Loucy (cell line): Measurements from ENCODE around the gene PNMA8C.

Experiments
- H2AFZ ChIP-seq: fragments of 200-600 bp; sonication (generic); 2 replicates; pipeline ENCODE4 v1.6.0; 2016; ENCODE audit warnings: antibody characterized with exemption, mild to moderate bottlenecking, low read length, moderate library complexity
- H3F3A ChIP-seq: fragments of 200-600 bp; 2 replicates; pipeline ENCODE4 v1.6.0; 2016; ENCODE audit warnings: antibody characterized with exemption, low read depth, mild to moderate bottlenecking
- H3K27me3 ChIP-seq: fragments of 200-600 bp; sonication (generic); 2 replicates; pipeline ENCODE4 v1.6.1; 2014; ENCODE audit warnings: low read length, mild to moderate bottlenecking; ENCODE audit not compliant: insufficient read depth, poor library complexity, severe bottlenecking
- H3K36me3 ChIP-seq: fragments of 200-600 bp; sonication (generic); 2 replicates; pipeline ENCODE4 v1.6.1; 2016; ENCODE audit warnings: low read length; ENCODE audit not compliant: insufficient read depth
- H3K4me1 ChIP-seq: fragments of 200-600 bp; sonication (generic); 2 replicates; pipeline ENCODE4 v1.5.1; 2014; ENCODE audit warnings: low read length, mild to moderate bottlenecking; ENCODE audit not compliant: insufficient read depth, poor library complexity, severe bottlenecking
- H3K4me2 ChIP-seq: fragments of 200-600 bp; sonication (generic); 2 replicates; pipeline ENCODE4 v1.6.0; 2014; ENCODE audit warnings: antibody characterized with exemption, low read length, low read depth, mild to moderate bottlenecking; ENCODE audit not compliant: poor library complexity, severe bottlenecking
- H3K4me3 ChIP-seq: fragments of 200-600 bp; sonication (generic); 2 replicates; pipeline ENCODE4 v1.5.1; 2014; ENCODE audit warnings: low read length, mild to moderate bottlenecking, mixed read lengths; ENCODE audit not compliant: poor library complexity, severe bottlenecking
- H3K79me2 ChIP-seq: fragments of 200-600 bp; sonication (generic); 2 replicates; pipeline ENCODE4 v1.6.1; 2014; ENCODE audit warnings: low read length; ENCODE audit not compliant: insufficient read depth
- H3K9ac ChIP-seq: fragments of 200-600 bp; sonication (generic); 2 replicates; pipeline ENCODE4 v1.6.0; 2014; ENCODE audit warnings: mild to moderate bottlenecking, low read depth, low read length, moderate library complexity; ENCODE audit not compliant: poor library complexity, severe bottlenecking
- H3K9me2 ChIP-seq: fragments of 200-600 bp; sonication (generic); replicated peaks from 2 replicates; pipeline ENCODE4 v1.6.1; 2016; ENCODE audit warnings: low read depth, low read length, mixed read lengths
- H3K9me3 ChIP-seq: fragments of 200-600 bp; sonication (generic); 2 replicates; pipeline ENCODE4 v1.6.1; 2014; ENCODE audit warnings: mild to moderate bottlenecking, antibody characterized with exemption, low read length, low read depth; ENCODE audit not compliant: insufficient read depth
- H4K20me1 ChIP-seq: fragments of 200-600 bp; sonication (generic); 2 replicates; pipeline ENCODE4 v1.6.0; 2014; ENCODE audit warnings: antibody characterized with exemption, low read length, mild to moderate bottlenecking; ENCODE audit not compliant: insufficient read depth, poor library complexity, severe bottlenecking
- CTCF ChIP-seq: fragments of 200-600 bp; sonication (generic); conservative IDR thresholded peaks from 2 replicates; pipeline ENCODE4 v1.5.1; 2014; ENCODE audit warnings: mild to moderate bottlenecking, antibody characterized with exemption, low read length
- EZH2phosphoT487 ChIP-seq: fragments of 200-600 bp; IDR thresholded peaks from 2 replicates; pipeline ENCODE4 v1.6.1; 2018; ENCODE audit warnings: antibody characterized with exemption, mild to moderate bottlenecking, moderate library complexity, borderline replicate concordance

The PNMA8C gene

DNA sequence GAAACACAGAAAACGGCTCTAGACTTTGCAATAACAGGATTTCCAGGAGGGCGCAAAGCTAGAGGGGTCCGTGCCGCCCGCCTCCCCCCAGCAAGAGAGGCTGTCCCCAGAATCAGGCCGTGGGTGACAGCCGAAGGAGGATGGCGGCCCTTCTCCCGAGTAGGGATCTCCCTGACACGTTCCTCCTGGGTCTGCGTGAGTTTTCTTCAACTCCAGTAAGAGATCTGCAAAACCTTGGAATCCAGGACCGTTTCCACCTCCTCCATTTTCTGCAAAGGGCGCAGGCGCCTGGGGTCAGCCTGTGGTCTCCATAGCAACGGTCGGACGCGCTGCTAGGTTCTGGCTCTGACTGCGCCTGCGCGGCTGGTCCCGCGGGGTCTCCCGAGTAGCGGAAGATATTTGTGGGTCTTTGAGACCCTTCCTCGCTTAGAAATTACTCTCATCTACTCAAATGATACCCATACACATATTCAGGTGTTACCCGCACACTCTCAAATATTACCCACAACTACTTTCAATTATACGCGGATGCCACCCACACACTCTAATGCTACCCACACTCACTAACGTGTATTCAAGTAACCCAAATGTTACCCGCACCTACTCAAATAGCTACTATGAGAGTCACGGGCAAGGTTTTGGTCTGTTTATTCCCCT lies 2.1 kb downstream of the PNMA8C start:
- H3K36me3 ChIP-seq = no peaks in the 10 kb centered on the region
- H4K20me1 ChIP-seq = no peaks in the 10 kb centered on the region
- H3K9me2 ChIP-seq = no peaks in the 10 kb centered on the region
- H3K4me2 ChIP-seq = peak overlapping the region; percentile 67
- peak overlapping the region; percentile 85 for H2AFZ ChIP-seq
- H3K4me3 ChIP-seq = peak overlapping the region; percentile 70
- no peaks in the 10 kb centered on the region for H3K27me3 ChIP-seq
- H3K79me2 ChIP-seq = no peaks in the 10 kb centered on the region
- H3K9ac ChIP-seq = no peak overlapping the region
- no peaks in the 10 kb centered on the region for H3K4me1 ChIP-seq
- no peaks in the 10 kb centered on the region for H3K9me3 ChIP-seq
- TF ChIP-seq EZH2phosphoT487 (no peak), CTCF (no peak)
- no peaks in the 10 kb centered on the region for H3F3A ChIP-seq

DNA sequence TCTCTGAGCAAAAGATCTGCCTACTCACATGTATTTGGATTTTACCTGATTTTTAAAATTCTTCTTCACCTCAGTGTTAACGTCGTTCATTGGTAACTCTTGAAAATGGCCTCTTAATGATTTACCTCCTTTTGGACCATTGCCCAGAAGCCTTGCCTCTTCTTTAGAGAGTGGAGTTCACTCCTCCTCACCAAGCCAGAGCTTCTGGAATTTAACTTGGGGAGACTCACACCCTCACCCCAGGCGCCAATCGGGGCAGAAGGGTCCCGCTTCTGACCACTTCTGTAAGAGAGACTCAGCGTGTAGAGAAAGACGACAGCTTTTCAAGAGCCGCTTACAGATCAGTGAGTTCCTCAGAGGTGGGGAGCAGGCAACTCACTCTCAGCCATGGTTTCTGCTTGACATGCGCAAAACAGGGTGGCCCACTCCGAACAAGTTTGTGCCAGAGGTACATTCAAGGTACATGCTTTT lies 2.7 kb downstream of the PNMA8C start:
- Histone ChIP-seq H3K4me1 (no peaks in the 10 kb centered on the region), H3K9me2 (no peaks in the 10 kb centered on the region), H3K36me3 (no peaks in the 10 kb centered on the region), H3K79me2 (no peaks in the 10 kb centered on the region), H3K4me3 (peak overlapping the region; percentile 70), H3K9ac (no peak overlapping the region), H3F3A (no peaks in the 10 kb centered on the region), H3K9me3 (no peaks in the 10 kb centered on the region), H2AFZ (peak overlapping the region; percentile 85), H3K27me3 (no peaks in the 10 kb centered on the region), H3K4me2 (peak overlapping the region; percentile 67), H4K20me1 (no peaks in the 10 kb centered on the region)
- TF ChIP-seq EZH2phosphoT487 (no peak), CTCF (no peak)

- H3K9ac ChIP-seq = no peak overlapping the region
- H3K36me3 ChIP-seq = no peaks in the 10 kb centered on the region
- H3K9me3 ChIP-seq = no peaks in the 10 kb centered on the region
- no peak overlapping the region for H3K4me3 ChIP-seq
- H3K27me3 ChIP-seq = no peaks in the 10 kb centered on the region
- H3K79me2 ChIP-seq = no peaks in the 10 kb centered on the region
- no peaks in the 10 kb centered on the region for H3F3A ChIP-seq
- no peaks in the 10 kb centered on the region for H4K20me1 ChIP-seq
- no peak overlapping the region for H3K4me2 ChIP-seq
- H2AFZ ChIP-seq = no peak overlapping the region
- TF ChIP-seq CTCF (no peak), EZH2phosphoT487 (no peak)
- H3K9me2 ChIP-seq = no peaks in the 10 kb centered on the region
- H3K4me1 ChIP-seq = no peaks in the 10 kb centered on the region
Observed at GRCh38 chr19:46423188-46423587, 5.5 kb downstream of the PNMA8C start.
